Heart left ventricle (tissue), 16 donors: ENCODE measurements around the gene MTFMT. TPM values are rescaled to one million over a fixed set of nuclear protein-coding genes. Genes with fewer than 3 reads are reported as not detected.

Experiments used
- ATAC-seq, 4 donors: fragments of 200-7000 bp; cut with Tn5 transposase; one replicate each; pipeline ENCODE4 v1.9.1; 2020 to 2022; ENCODE audit warnings: moderate library complexity in 4 of 4, mild to moderate bottlenecking in 3 of 4, moderate number of reproducible peaks in 1 of 4
- DNase-seq, 5 donors: peaks; one replicate each; pipeline ENCODE4 v3.0.0-alpha.2; 2020
- H3K27ac ChIP-seq, 12 donors: fragments of 200-600 bp; sonication (generic) in 4 of 12; one replicate each; pipeline versions ENCODE4 v1.5.0 to v1.8.0; 2016 to 2022; ENCODE audit warnings: mild to moderate bottlenecking in 2 of 12
- H3K27me3 ChIP-seq, 9 donors: fragments of 200-600 bp; sonication (generic) in 2 of 9; one replicate each; pipeline versions ENCODE4 v1.5.1 to v1.8.0; 2016 to 2022; ENCODE audit warnings: mild to moderate bottlenecking in 3 of 9
- H3K36me3 ChIP-seq, 9 donors: fragments of 200-600 bp; sonication (generic) in 2 of 9; one replicate each; pipeline versions ENCODE4 v1.5.0 to v1.8.0; 2018 to 2022; ENCODE audit warnings: mild to moderate bottlenecking in 2 of 9
- H3K4me1 ChIP-seq, 12 donors: fragments of 200-600 bp; sonication (generic) in 4 of 12; one replicate each; pipeline versions ENCODE4 v1.5.0 to v1.8.0; 2016 to 2022; ENCODE audit warnings: mild to moderate bottlenecking in 3 of 12
- H3K4me3 ChIP-seq, 12 donors: fragments of 200-600 bp; sonication (generic) in 4 of 12; one replicate each; pipeline versions ENCODE4 v1.5.0 to v1.8.0; 2017 to 2022; ENCODE audit warnings: mild to moderate bottlenecking in 9 of 12, moderate library complexity in 4 of 12
- H3K9me3 ChIP-seq, 12 donors: fragments of 200-600 bp; sonication (generic) in 4 of 12; one replicate each; pipeline versions ENCODE4 v1.5.0 to v1.8.0; 2016 to 2022; ENCODE audit warnings: mild to moderate bottlenecking in 1 of 12
- CTCF ChIP-seq, 12 donors: fragments of 200-600 bp; sonication (generic) in 4 of 12; IDR thresholded peaks; one replicate each; pipeline versions ENCODE4 v1.5.0 to v1.8.0; 2018 to 2022; ENCODE audit warnings: antibody characterized with exemption in 12 of 12, mild to moderate bottlenecking in 5 of 12
- POLR2A ChIP-seq, 2 donors: fragments of 450-650 bp; IDR thresholded peaks; one replicate each; pipeline ENCODE4 v1.6.1; 2017; ENCODE audit warnings: antibody characterized with exemption in 2 of 2, mild to moderate bottlenecking in 2 of 2, moderate library complexity in 2 of 2
- WGBS, 4 donors: extraction: QIAGEN DNeasy Blood & Tissue Kit in 2 of 4; methylation state at CpG; one replicate each; pipeline versions ENCODE4 v1.1.5 to v1.1.7; 2013 to 2018; 5-methylcytosine and 5-hydroxymethylcytosine counted together
- intact Hi-C, 10 donors: fragments of 100-400 bp; cut with DNase I; formaldehyde crosslinking; loops; one replicate each; pipeline versions ENCODE4 v1.11.1 to v1.14.2; 2022
- polyA plus RNA-seq, 2 donors: library from polyadenylated mRNA; stranded (reverse); fragments of 200-250 nt; gene quantifications; one replicate each; pipeline ENCODE4 v1.2.3, GENCODE V29; 2013
- total RNA-seq, 9 donors: library from RNA; depleted of rRNA in 2 of 9; stranded (reverse); fragments of >200 nt in 2 of 9; fragmentation: NEBNext Ultra II Directional in 3 of 9; extraction: Animal tissue kit (Norgen Biotek cat#: 25700) in 3 of 9; gene quantifications; one replicate each; pipeline versions ENCODE4 v1.1.0 to v1.2.4, GENCODE V29; 2016 to 2023
- donor health status: ischemic (EF 13 %, LVEDD 7.1; RV severe dilation, severe dysfunction).
- donor health status: healthy with polysubstance abuse.
- donor health status: DM: no; HTN: yes; CAD: no.
- donor health status: DM: no; HTN: no; CAD: no.
- donor health status: ischemic (EF 25% LVEDD 6.9; RV normal size, moderate dysfunction).
- donor health status: ischemic (EF 25% LVEDD 5.7; RV mildly dilated, moderate dysfunction).
- donor health status: healthy.
- donor health status: DM: yes; HTN: yes; CAD: no.
- donor health status: ischemic (EF 35%, LVEDD 5.7; RV mildly dilated, moderate dysfunction).
- donor health status: nonischemic (EF 11% LVEDD 7.7; RV severe dilation, severe dysfunction).
- donor health status: DM: yes; HTN: yes; CAD: no.
- donor health status: PGD.
- donor health status: ischemic (EF 29% LVEDD 5.4; RV normal size, mild dysfunction).
- donor health status: nonischemic (EF 23%, LVEDD 6.1; RV moderate dilation, normal function).

The MTFMT gene
- total and polyA plus RNA-seq, 11 donors, result 6.0 to 41.0 (median 19.4) TPM

GRCh38 chr15:65068403-65068788 lies 39.0 kb upstream of the MTFMT start:
- TF ChIP-seq POLR2A (IDR thresholded peaks at IDR 0.05) (no peak), CTCF (IDR thresholded peaks at IDR 0.05) (no peak)

GRCh38 chr15:65067645-65068402 lies 38.4 kb upstream of the MTFMT start, which contains the start of gene RASL12:
RASL12 (minus strand) TSS chr15:65067991; CDS start chr15:65067835, 156 bp downstream.
- peak in 1 of 4 donors; percentile 19 for ATAC-seq
- 7 to 20% (median 13%) methylated on average over 19 to 66 of the region's 66 CpGs for WGBS, 4 donors

More at GRCh38 chr15:65068403-65068788, 39.0 kb upstream of the MTFMT start:
- DNase-seq (no peak), ATAC-seq (no peak)
- Histone ChIP-seq H3K9me3 (no peaks in the 10 kb centered on the region), H3K36me3 (peaks cover 0 to 4% (median 0%) of the 10 kb centered on the region in 9 donors), H3K4me1 (peaks cover 18 to 79% (median 47%) of the 10 kb centered on the region in 12 donors), H3K27ac (peak overlapping the region; percentile 59 to 93 (median 81)), H3K27me3 (peaks cover 0 to 23% (median 0%) of the 10 kb centered on the region in 9 donors), H3K4me3 (peak overlapping the region in 9 of 12 donors; percentile 49 to 79 (median 60))
- 78 to 86% (median 81%) methylated on average over 3 of the region's 3 CpGs for WGBS, 4 donors
- intact Hi-C loops, result no loop called here

GRCh38 chr15:65067317-65067644 lies 37.8 kb upstream of the MTFMT start:
- H3K9me3 ChIP-seq, result no peaks in the 10 kb centered on the region
- intact Hi-C loops, result no loop called here
- TF ChIP-seq POLR2A (IDR thresholded peaks at IDR 0.05) (no peak), CTCF (IDR thresholded peaks at IDR 0.05) (no peak)
- H3K27ac ChIP-seq, result peak overlapping the region; percentile 59 to 93 (median 81)
- WGBS, 4 donors, result 26 to 39% (median 32%) methylated on average over 8 of the region's 8 CpGs
- H3K27me3 ChIP-seq, result peaks cover 0 to 23% (median 0%) of the 10 kb centered on the region in 9 donors
- peaks cover 17 to 74% (median 46%) of the 10 kb centered on the region in 12 donors for H3K4me1 ChIP-seq
- H3K36me3 ChIP-seq, result peaks cover 0 to 4% (median 0%) of the 10 kb centered on the region in 9 donors
- H3K4me3 ChIP-seq, result peak overlapping the region; percentile 18 to 79 (median 59)
- ATAC-seq (no peak), DNase-seq (no peak)

More at GRCh38 chr15:65067645-65068402, 38.4 kb upstream of the MTFMT start, which contains the start of gene RASL12:
- Histone ChIP-seq H3K27ac (peak within 1 kb of the TSS; percentile 59 to 93 (median 81)), H3K9me3 (no peaks in the 10 kb centered on the region), H3K4me1 (peaks cover 18 to 79% (median 50%) of the 10 kb centered on the region in 12 donors), H3K27me3 (peaks cover 0 to 23% (median 0%) of the 10 kb centered on the region in 9 donors), H3K36me3 (peaks cover 0 to 4% (median 0%) of the 10 kb centered on the region in 9 donors), H3K4me3 (peak within 1 kb of the TSS; percentile 18 to 79 (median 59))
- peak in 1 of 2 donors; percentile 37 for TF ChIP-seq POLR2A (IDR thresholded peaks at IDR 0.05)
- TF ChIP-seq CTCF (IDR thresholded peaks at IDR 0.05), result no peak
- intact Hi-C loops, result no loop called here
- DNase-seq, result peak in 2 of 5 donors; percentile 63 to 73

- TF ChIP-seq CTCF (IDR thresholded peaks at IDR 0.05) (no peak), POLR2A (IDR thresholded peaks at IDR 0.05) (no peak)
- H3K4me1 ChIP-seq, result peaks cover 12 to 72% (median 41%) of the 10 kb centered on the region in 12 donors
- H3K27me3 ChIP-seq, result peaks cover 0 to 23% (median 0%) of the 10 kb centered on the region in 9 donors
- intact Hi-C loops, result no loop called here
- 43 to 50% (median 46%) methylated on average over 9 of the region's 9 CpGs for WGBS, 4 donors
- peak in 1 of 4 donors; percentile 10 for ATAC-seq
- H3K36me3 ChIP-seq, result peaks cover 0 to 4% (median 0%) of the 10 kb centered on the region in 9 donors
- H3K9me3 ChIP-seq, result no peaks in the 10 kb centered on the region
- H3K4me3 ChIP-seq, result peak overlapping the region in 11 of 12 donors; percentile 43 to 79 (median 59)
- DNase-seq, result peak in 2 of 5 donors; percentile 52 to 57
- H3K27ac ChIP-seq, result peak overlapping the region; percentile 59 to 93 (median 81)
Observed at GRCh38 chr15:65066635-65067316, 37.3 kb upstream of the MTFMT start.
